ENCODE data around the gene IFNGR1.

The IFNGR1 gene

GRCh38 chr6:137176729-137177128 is 42.5 kb downstream of the IFNGR1 start:
- Histone ChIP-seq H3K4me3 (ENCODE audit: extremely low read depth, insufficient read depth, low read length, poor library complexity, severe bottlenecking) (no peak overlapping the region), H3K36me3 (ENCODE audit: control insufficient read depth, insufficient read depth, low read length) (no peaks in the 10 kb centered on the region), H3K9me3 (ENCODE audit: control insufficient read depth, low read length) (peaks cover 13% of the 10 kb centered on the region), H3K4me1 (ENCODE audit: control insufficient read depth, insufficient read depth, low read length, poor library complexity, severe bottlenecking) (no peaks in the 10 kb centered on the region), H3K27ac (ENCODE audit: low read depth, low read length, severe bottlenecking) (no peak overlapping the region)
- WGBS, 2 experiments (ENCODE audit: insufficient coverage in 2 of 2): 89 to 94% methylated on average over 4 to 5 of the region's 5 CpGs

- WGBS, 2 experiments (ENCODE audit: insufficient coverage in 2 of 2): no CpG with 5 or more reads among the region's 1 CpG
- Histone ChIP-seq H3K27ac (ENCODE audit: low read depth, low read length, severe bottlenecking) (no peak overlapping the region), H3K4me3 (ENCODE audit: extremely low read depth, insufficient read depth, low read length, poor library complexity, severe bottlenecking) (no peak overlapping the region), H3K9me3 (ENCODE audit: control insufficient read depth, low read length) (peaks cover 5% of the 10 kb centered on the region), H3K4me1 (ENCODE audit: control insufficient read depth, insufficient read depth, low read length, poor library complexity, severe bottlenecking) (no peaks in the 10 kb centered on the region), H3K36me3 (ENCODE audit: control insufficient read depth, insufficient read depth, low read length) (no peaks in the 10 kb centered on the region)
Measured at GRCh38 chr6:137175868-137176245, 43.3 kb downstream of the IFNGR1 start.

- no peak overlapping the region for H3K4me3 ChIP-seq (ENCODE audit: extremely low read depth, insufficient read depth, low read length, poor library complexity, severe bottlenecking)
- WGBS, 2 experiments (ENCODE audit: insufficient coverage in 2 of 2): 90 to 96% methylated on average over 3 to 4 of the region's 4 CpGs
- no peaks in the 10 kb centered on the region for H3K36me3 ChIP-seq (ENCODE audit: control insufficient read depth, insufficient read depth, low read length)
- no peak overlapping the region for H3K27ac ChIP-seq (ENCODE audit: low read depth, low read length, severe bottlenecking)
- H3K9me3 ChIP-seq (ENCODE audit: control insufficient read depth, low read length): no peaks in the 10 kb centered on the region
- H3K4me1 ChIP-seq (ENCODE audit: control insufficient read depth, insufficient read depth, low read length, poor library complexity, severe bottlenecking): no peaks in the 10 kb centered on the region
Measured at GRCh38 chr6:137175157-137175867, 43.9 kb downstream of the IFNGR1 start.

- Histone ChIP-seq H3K36me3 (ENCODE audit: control insufficient read depth, insufficient read depth, low read length) (no peaks in the 10 kb centered on the region), H3K4me1 (ENCODE audit: control insufficient read depth, insufficient read depth, low read length, poor library complexity, severe bottlenecking) (no peaks in the 10 kb centered on the region), H3K27ac (ENCODE audit: low read depth, low read length, severe bottlenecking) (no peak within 1 kb of the TSS), H3K4me3 (ENCODE audit: extremely low read depth, insufficient read depth, low read length, poor library complexity, severe bottlenecking) (no peak within 1 kb of the TSS), H3K9me3 (ENCODE audit: control insufficient read depth, low read length) (no peaks in the 10 kb centered on the region)
- WGBS, 2 experiments (ENCODE audit: insufficient coverage in 2 of 2): 96 to 98% methylated on average over 3 to 4 of the region's 4 CpGs
Measured at GRCh38 chr6:137173501-137173900, 45.7 kb downstream of the IFNGR1 start, which contains the start of gene IL22RA2. Gene IL22RA2, minus strand, starts transcription at chr6:137173644. Its CDS starts 11,895 bp downstream, at chr6:137161749.

- Histone ChIP-seq H3K27ac (ENCODE audit: low read depth, low read length, severe bottlenecking) (no peak overlapping the region), H3K9me3 (ENCODE audit: control insufficient read depth, low read length) (no peaks in the 10 kb centered on the region), H3K4me1 (ENCODE audit: control insufficient read depth, insufficient read depth, low read length, poor library complexity, severe bottlenecking) (no peaks in the 10 kb centered on the region), H3K36me3 (ENCODE audit: control insufficient read depth, insufficient read depth, low read length) (no peaks in the 10 kb centered on the region), H3K4me3 (ENCODE audit: extremely low read depth, insufficient read depth, low read length, poor library complexity, severe bottlenecking) (no peak overlapping the region)
- WGBS, 2 experiments (ENCODE audit: insufficient coverage in 2 of 2): 85 to 93% methylated on average over 4 to 5 of the region's 11 CpGs
Measured at GRCh38 chr6:137172734-137173431, 46.3 kb downstream of the IFNGR1 start.

GRCh38 chr6:137171824-137172733 is 47.1 kb downstream of the IFNGR1 start:
- Histone ChIP-seq H3K27ac (ENCODE audit: low read depth, low read length, severe bottlenecking) (no peak overlapping the region), H3K4me1 (ENCODE audit: control insufficient read depth, insufficient read depth, low read length, poor library complexity, severe bottlenecking) (no peaks in the 10 kb centered on the region), H3K36me3 (ENCODE audit: control insufficient read depth, insufficient read depth, low read length) (no peaks in the 10 kb centered on the region), H3K9me3 (ENCODE audit: control insufficient read depth, low read length) (no peaks in the 10 kb centered on the region), H3K4me3 (ENCODE audit: extremely low read depth, insufficient read depth, low read length, poor library complexity, severe bottlenecking) (no peak overlapping the region)
- 62 to 64% methylated on average over 7 to 10 of the region's 13 CpGs for WGBS, 2 experiments (ENCODE audit: insufficient coverage in 2 of 2)

- Histone ChIP-seq H3K4me1 (ENCODE audit: control insufficient read depth, insufficient read depth, low read length, poor library complexity, severe bottlenecking) (no peaks in the 10 kb centered on the region), H3K27ac (ENCODE audit: low read depth, low read length, severe bottlenecking) (no peak overlapping the region), H3K9me3 (ENCODE audit: control insufficient read depth, low read length) (no peaks in the 10 kb centered on the region), H3K36me3 (ENCODE audit: control insufficient read depth, insufficient read depth, low read length) (no peaks in the 10 kb centered on the region), H3K4me3 (ENCODE audit: extremely low read depth, insufficient read depth, low read length, poor library complexity, severe bottlenecking) (no peak overlapping the region)
- WGBS, 2 experiments (ENCODE audit: insufficient coverage in 2 of 2): no CpG with 5 or more reads among the region's 1 CpG
Measured at GRCh38 chr6:137171053-137171374, 48.2 kb downstream of the IFNGR1 start.

- Histone ChIP-seq H3K27ac (ENCODE audit: low read depth, low read length, severe bottlenecking) (no peak overlapping the region), H3K9me3 (ENCODE audit: control insufficient read depth, low read length) (no peaks in the 10 kb centered on the region), H3K4me1 (ENCODE audit: control insufficient read depth, insufficient read depth, low read length, poor library complexity, severe bottlenecking) (no peaks in the 10 kb centered on the region), H3K36me3 (ENCODE audit: control insufficient read depth, insufficient read depth, low read length) (no peaks in the 10 kb centered on the region), H3K4me3 (ENCODE audit: extremely low read depth, insufficient read depth, low read length, poor library complexity, severe bottlenecking) (no peak overlapping the region)
- WGBS, 2 experiments (ENCODE audit: insufficient coverage in 2 of 2): 94 to 99% methylated on average over 11 to 12 of the region's 13 CpGs
Measured at GRCh38 chr6:137170266-137171052, 48.7 kb downstream of the IFNGR1 start.

- Histone ChIP-seq H3K27ac (ENCODE audit: low read depth, low read length, severe bottlenecking) (no peak overlapping the region), H3K4me1 (ENCODE audit: control insufficient read depth, insufficient read depth, low read length, poor library complexity, severe bottlenecking) (no peaks in the 10 kb centered on the region), H3K9me3 (ENCODE audit: control insufficient read depth, low read length) (peaks cover 19% of the 10 kb centered on the region), H3K36me3 (ENCODE audit: control insufficient read depth, insufficient read depth, low read length) (no peaks in the 10 kb centered on the region), H3K4me3 (ENCODE audit: extremely low read depth, insufficient read depth, low read length, poor library complexity, severe bottlenecking) (no peak overlapping the region)
- 43 to 88% methylated on average over 1 of the region's 4 CpGs for WGBS, 2 experiments (ENCODE audit: insufficient coverage in 2 of 2)
Measured at GRCh38 chr6:137167702-137168377, 51.3 kb downstream of the IFNGR1 start.

Data from mesodermal cell (in vitro differentiated cells).